Osteocyte (in vitro differentiated cells): ENCODE data around the gene ARL3. TPM values are rescaled to one million over a fixed set of nuclear protein-coding genes. Genes with fewer than 3 reads are reported as not detected.

ENCODE experiments used
- DNase-seq: peaks from one replicate; pipeline ENCODE4 v3.0.0; 2021; ENCODE audit warnings: mixed read lengths; ENCODE audit not compliant: unreplicated experiment; ENCODE audit errors: extremely low spot score
- H3K27ac Mint-ChIP-seq: one replicate; pipeline ENCODE4 v1.8.0; 2021; ENCODE audit warnings: mild to moderate bottlenecking, mixed read lengths; ENCODE audit not compliant: unreplicated experiment
- H3K27me3 Mint-ChIP-seq: one replicate; pipeline ENCODE4 v1.8.0; 2021; ENCODE audit warnings: mixed read lengths; ENCODE audit not compliant: unreplicated experiment
- H3K36me3 Mint-ChIP-seq: one replicate; pipeline ENCODE4 v1.8.0; 2021; ENCODE audit warnings: mixed read lengths; ENCODE audit not compliant: unreplicated experiment
- H3K4me1 Mint-ChIP-seq: one replicate; pipeline ENCODE4 v1.8.0; 2021; ENCODE audit warnings: mixed read lengths; ENCODE audit not compliant: unreplicated experiment
- H3K4me3 Mint-ChIP-seq: one replicate; pipeline ENCODE4 v1.8.0; 2021; ENCODE audit warnings: mild to moderate bottlenecking, moderate library complexity, mixed read lengths; ENCODE audit not compliant: unreplicated experiment
- H3K9me3 Mint-ChIP-seq: one replicate; pipeline ENCODE4 v1.8.0; 2021; ENCODE audit warnings: mixed read lengths; ENCODE audit not compliant: unreplicated experiment
- CTCF ChIP-seq: fragments of 200-600 bp; sonication (generic); IDR thresholded peaks from 2 replicates; pipeline ENCODE4 v1.5.0; 2021; ENCODE audit warnings: antibody characterized with exemption, mild to moderate bottlenecking, moderate library complexity
- long read RNA-seq: library from polyadenylated mRNA; unstranded; transcript quantifications from one replicate; pipeline ENCODE4 v2.0.0, GENCODE V29; 2021
- total RNA-seq: library from RNA; stranded (reverse); gene quantifications from 2 replicates; pipeline ENCODE4 v1.2.1, GENCODE V29; 2021

Gene ARL3
- total RNA-seq, result 11.6 and 12.6 TPM in 2 replicates
- long read RNA-seq, transcript ARL3-201 (6 exons, 3,844 nt), result major isoform, 46 of 51 reads
- long read RNA-seq, partial matches to known transcripts, result 3 of 51 reads
- long read RNA-seq, other reads (novel, unspliced or antisense), result 2 of 51 reads

DNA sequence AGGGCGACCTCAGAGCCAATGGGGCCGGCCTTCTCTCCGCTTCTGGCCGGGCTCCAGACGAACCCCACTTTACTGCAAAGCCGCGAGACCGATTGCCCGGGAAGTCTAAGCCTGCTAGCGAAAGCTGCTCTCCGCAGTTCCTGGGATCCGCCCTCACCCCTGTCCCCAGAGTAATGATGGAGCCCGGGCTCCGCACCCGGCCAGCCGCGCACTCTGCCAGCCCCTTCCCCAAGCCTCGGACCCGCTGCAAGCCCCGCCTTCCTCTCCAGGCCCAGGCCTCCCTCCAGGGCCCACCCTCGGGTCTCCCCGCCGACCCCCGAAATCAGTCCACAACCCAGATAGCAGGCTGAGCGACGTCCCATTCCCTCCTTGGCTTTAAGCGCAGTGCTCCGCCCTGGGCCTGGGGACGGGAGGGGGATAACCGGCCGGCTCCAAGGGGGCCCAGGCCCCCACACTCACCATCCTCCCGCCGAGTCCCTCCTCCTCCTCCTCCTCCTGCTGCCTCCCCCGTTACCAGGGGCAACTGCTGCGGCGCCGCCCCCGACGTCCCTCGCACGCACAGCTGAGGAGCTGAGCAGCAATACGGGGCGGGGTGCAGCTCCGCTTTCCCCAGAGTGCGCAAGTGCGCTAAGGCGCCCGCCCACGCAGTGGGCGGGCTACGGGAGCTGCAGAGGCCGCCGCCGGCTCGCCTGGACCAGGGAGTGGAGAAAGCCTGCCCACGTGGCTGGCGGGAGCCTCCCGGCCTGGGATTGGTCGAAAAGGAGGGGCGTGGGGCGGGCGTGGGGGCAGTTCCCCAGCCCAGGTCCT is at the start of gene ARL3:
Gene ARL3, minus strand, starts transcription at position 584 of the 807 bp plus-strand sequence. Its CDS starts 122 bp downstream, at position 462.
- no peaks in the 10 kb centered on the region for H3K27me3 Mint-ChIP-seq
- DNase-seq, result peak; percentile 99
- peak within 1 kb of the TSS; percentile 85 for H3K4me3 Mint-ChIP-seq
- no peaks in the 10 kb centered on the region for H3K36me3 Mint-ChIP-seq
- TF ChIP-seq CTCF, result peak; percentile 56
- H3K4me1 Mint-ChIP-seq, result peaks cover 52% of the 10 kb centered on the region
- H3K27ac Mint-ChIP-seq, result peak within 1 kb of the TSS; percentile 89
- H3K9me3 Mint-ChIP-seq, result no peaks in the 10 kb centered on the region

DNA sequence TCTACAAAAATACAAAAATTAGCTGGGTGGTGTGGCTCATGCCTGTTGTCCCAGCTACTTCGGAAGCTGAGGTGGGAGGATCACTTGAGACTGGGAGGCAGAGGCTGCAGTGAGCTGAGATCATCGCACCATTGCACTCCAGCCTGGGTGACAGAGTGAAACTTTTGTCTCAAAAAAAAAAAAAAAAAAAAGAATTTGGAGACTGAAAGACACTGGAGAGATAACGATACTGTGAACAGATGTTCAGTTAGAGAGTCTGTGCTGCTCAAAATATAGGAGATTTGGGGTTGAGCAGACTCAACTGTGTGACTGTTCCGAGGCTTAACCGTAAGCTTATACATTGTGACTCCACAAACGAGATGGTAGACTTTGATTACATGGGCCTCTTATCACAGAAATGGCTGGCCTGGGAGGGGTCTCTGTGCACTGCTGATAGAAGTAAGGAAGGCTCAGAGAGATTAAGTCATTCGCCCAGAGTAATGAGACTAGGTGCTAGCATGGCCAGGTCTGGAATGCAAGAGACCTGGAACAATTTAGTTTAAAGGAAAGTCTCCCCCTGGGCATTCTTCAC is 48.9 kb upstream of the ARL3 start:
- TF ChIP-seq CTCF, result no peak
- Mint-ChIP-seq H3K27ac (no peak overlapping the region), H3K27me3 (no peaks in the 10 kb centered on the region), H3K4me1 (peaks cover 69% of the 10 kb centered on the region), H3K36me3 (peaks cover 14% of the 10 kb centered on the region), H3K9me3 (no peaks in the 10 kb centered on the region), H3K4me3 (no peak overlapping the region)
- DNase-seq, result no peak

- Mint-ChIP-seq H3K27ac (no peak overlapping the region), H3K9me3 (no peaks in the 10 kb centered on the region), H3K27me3 (no peaks in the 10 kb centered on the region), H3K4me3 (no peak overlapping the region), H3K4me1 (peaks cover 63% of the 10 kb centered on the region), H3K36me3 (peaks cover 14% of the 10 kb centered on the region)
- DNase-seq, result no peak
- TF ChIP-seq CTCF, result no peak
These were observed 48.3 kb upstream of the ARL3 start for GRCh38 chr10:102762401-102763015.

DNA sequence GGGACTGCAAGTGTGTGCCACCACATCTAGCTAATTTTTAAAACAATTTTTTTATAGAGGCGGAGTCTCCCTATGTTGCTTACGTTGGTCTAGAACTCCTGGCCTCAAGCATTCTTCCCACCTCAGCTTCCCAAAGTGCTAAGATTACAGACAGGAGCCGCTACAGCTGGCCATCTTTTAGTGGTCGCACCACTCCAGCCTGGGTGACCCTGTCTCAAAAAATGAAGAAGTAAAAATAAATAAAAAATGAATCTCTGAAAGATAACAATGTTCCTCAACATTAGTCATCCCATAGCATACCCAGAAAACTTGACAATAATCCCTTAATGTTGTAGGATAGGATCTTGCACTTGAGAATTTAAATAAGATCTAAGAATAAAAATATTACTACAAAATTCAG is 47.8 kb upstream of the ARL3 start:
- H3K27ac Mint-ChIP-seq, result no peak overlapping the region
- peaks cover 63% of the 10 kb centered on the region for H3K4me1 Mint-ChIP-seq
- H3K4me3 Mint-ChIP-seq, result no peak overlapping the region

More for the DNA sequence above, 47.8 kb upstream of the ARL3 start:
- no peak for TF ChIP-seq CTCF
- H3K9me3 Mint-ChIP-seq, result no peaks in the 10 kb centered on the region
- H3K27me3 Mint-ChIP-seq, result no peaks in the 10 kb centered on the region
- H3K36me3 Mint-ChIP-seq, result peaks cover 14% of the 10 kb centered on the region
- no peak for DNase-seq
